SK-N-SH (cell line): ENCODE measurements around the gene LRRC8E.

Experiments used
- CTCF ChIP-seq: fragments of 200-600 bp; sonication (generic); IDR thresholded peaks from 2 replicates; pipeline ENCODE4 v1.6.1; 2017; ENCODE audit warnings: antibody characterized with exemption, mild to moderate bottlenecking, moderate library complexity
- GABPA ChIP-seq: IDR thresholded peaks from 2 replicates; pipeline ENCODE4 v1.4.0; 2012; ENCODE audit warnings: low read depth, mild to moderate bottlenecking
- MEF2A ChIP-seq: IDR thresholded peaks from 2 replicates; pipeline ENCODE4 v1.4.0; 2012; ENCODE audit warnings: low read depth, borderline replicate concordance
- MXI1 ChIP-seq: IDR thresholded peaks from 2 replicates; pipeline ENCODE4 v1.6.1; 2012; ENCODE audit warnings: mild to moderate bottlenecking, low read depth, low read length, improper control_type of control experiment
- NRF1 ChIP-seq: IDR thresholded peaks from 2 replicates; pipeline ENCODE4 v1.6.1; 2012; ENCODE audit warnings: low read depth, mild to moderate bottlenecking, low read length
- POLR2AphosphoS5 ChIP-seq: IDR thresholded peaks from 2 replicates; pipeline ENCODE4 v1.6.1; 2012; ENCODE audit warnings: low read depth, low read length
- RFX5 ChIP-seq: IDR thresholded peaks from 2 replicates; pipeline ENCODE4 v1.6.1; 2012; ENCODE audit warnings: mild to moderate bottlenecking, improper control_type of control experiment, low read length

GRCh38 chr19:7916103-7916954, 28.0 kb downstream of the LRRC8E start:
- TF ChIP-seq GABPA = no peak
- no peak for TF ChIP-seq RFX5
- TF ChIP-seq NRF1 = peak; percentile 38
- TF ChIP-seq POLR2AphosphoS5 = no peak
- no peak for TF ChIP-seq MXI1
- TF ChIP-seq CTCF = no peak
- no peak for TF ChIP-seq MEF2A
